GM12891 (cell line): ENCODE results near the gene TMEM9B.

Experiments used
- PAX5 ChIP-seq: IDR thresholded peaks from 2 replicates; pipeline ENCODE4 v1.6.1; 2011; ENCODE audit warnings: low read length, moderate library complexity, mild to moderate bottlenecking; ENCODE audit not compliant: insufficient read depth, severe bottlenecking
- TAF1 ChIP-seq: IDR thresholded peaks from 2 replicates; pipeline ENCODE4 v1.6.1; 2011; ENCODE audit warnings: low read depth, low read length, control low read depth

DNA sequence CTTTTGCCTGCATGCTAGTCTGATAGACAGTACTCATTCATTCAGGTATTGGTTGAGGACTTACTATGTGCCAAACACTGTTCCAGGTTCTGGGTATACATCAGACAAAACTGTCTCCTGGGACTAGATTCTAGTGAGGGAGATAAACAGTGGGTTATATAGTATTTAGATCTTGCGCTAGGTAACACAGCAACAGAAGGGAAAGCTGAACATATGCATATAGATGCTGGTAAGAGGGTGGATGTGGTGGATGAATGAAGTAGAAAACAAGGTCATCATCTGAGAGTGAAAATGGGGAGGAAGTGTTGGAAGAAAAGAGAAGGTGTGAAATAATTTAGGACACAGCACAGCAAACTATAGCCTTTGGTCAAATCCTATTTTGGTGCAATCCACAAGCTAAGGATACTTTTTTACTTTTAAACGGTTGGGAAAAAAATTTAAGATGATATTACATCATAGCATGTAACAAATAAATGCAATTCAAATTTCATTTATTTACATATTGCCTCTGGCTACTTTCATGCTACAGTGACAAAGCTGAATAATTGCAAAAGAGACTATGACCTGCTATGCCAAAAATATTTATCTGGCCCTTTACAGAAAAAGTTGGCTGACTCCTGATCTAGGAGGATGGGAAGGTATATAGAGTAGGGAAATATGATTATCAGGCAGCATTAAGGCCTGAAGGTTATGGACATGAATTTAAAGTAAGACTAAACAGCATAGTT is 7.1 kb upstream of the TMEM9B start:
- TF ChIP-seq TAF1 (no peak), PAX5 (no peak)
